GM21528 (cell line): Measurements from ENCODE around the gene PPM1H.

ENCODE experiments used
- ATAC-seq: cut with Tn5 transposase; IDR thresholded peaks from one replicate; pipeline ENCODE4 v1.9.1; 2021; ENCODE audit warnings: mild to moderate bottlenecking, moderate library complexity; ENCODE audit not compliant: unreplicated experiment, low FRiP score

Gene PPM1H

DNA sequence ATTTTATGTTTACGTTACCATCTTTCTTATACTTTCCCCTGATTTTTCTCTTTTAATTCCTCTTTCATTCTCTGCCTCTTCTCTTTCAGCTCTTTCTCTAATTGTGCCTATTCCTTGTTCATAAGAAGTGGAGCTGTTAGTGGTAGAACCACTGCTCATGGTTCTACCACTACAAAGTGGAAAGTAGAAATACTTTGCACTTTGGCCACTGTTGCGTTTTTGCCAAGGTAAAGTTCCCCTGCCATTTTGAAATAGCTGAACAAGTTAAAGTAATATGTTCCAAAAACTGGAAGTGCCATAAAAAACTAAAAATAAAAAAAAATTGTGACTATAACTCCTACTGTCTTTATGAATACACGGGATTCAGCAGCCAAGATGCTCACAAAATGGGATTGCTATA is 337.7 kb downstream of the PPM1H start:
- ATAC-seq = no peak
